Measurements from ENCODE around the gene TBCD.
"Not testable (repeated sequence)": the region's sequence is repeated elsewhere in the genome, so short reads cannot be mapped to it uniquely, and the experiment has no call there.

Gene TBCD

DNA sequence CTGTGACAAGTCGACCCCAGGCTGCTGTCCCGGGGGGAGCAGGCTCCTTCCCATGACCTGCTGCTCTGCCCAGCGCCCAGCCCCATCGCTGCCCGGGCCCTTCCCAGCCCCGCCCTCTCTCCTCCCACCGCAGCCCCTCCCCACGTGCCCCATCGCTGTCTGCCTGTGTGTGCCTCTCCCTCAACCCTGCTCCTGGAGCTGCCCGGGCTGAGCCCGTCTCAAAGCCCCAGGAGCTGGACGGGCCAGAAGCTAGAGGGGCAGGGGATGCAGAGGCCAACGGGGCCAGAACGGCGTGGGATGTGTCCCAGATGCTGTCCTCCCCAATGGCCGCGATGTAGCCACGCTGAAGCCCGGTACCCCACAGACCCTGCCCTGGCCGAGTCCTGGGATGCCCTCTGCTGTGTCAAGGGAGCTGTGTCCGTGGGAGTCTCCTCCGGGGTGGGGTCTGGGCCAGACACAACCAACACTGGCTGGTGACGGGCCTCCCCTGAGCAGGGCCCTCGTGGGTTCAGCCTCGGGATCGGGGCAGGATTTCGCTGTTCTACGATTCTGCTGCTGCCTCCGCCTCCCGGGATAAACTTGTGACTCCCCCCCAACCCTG, 206.2 kb downstream of the TBCD start:
- DNase-seq (ENCODE audit: low read depth), result no peak

- DNase-seq (ENCODE audit: low read depth), result no peak
Measured at GRCh38 chr17:82959242-82959930, 207.5 kb downstream of the TBCD start.

GRCh38 chr17:82959990-82960418, 208.1 kb downstream of the TBCD start:
- no peak for DNase-seq (ENCODE audit: low read depth)

DNA sequence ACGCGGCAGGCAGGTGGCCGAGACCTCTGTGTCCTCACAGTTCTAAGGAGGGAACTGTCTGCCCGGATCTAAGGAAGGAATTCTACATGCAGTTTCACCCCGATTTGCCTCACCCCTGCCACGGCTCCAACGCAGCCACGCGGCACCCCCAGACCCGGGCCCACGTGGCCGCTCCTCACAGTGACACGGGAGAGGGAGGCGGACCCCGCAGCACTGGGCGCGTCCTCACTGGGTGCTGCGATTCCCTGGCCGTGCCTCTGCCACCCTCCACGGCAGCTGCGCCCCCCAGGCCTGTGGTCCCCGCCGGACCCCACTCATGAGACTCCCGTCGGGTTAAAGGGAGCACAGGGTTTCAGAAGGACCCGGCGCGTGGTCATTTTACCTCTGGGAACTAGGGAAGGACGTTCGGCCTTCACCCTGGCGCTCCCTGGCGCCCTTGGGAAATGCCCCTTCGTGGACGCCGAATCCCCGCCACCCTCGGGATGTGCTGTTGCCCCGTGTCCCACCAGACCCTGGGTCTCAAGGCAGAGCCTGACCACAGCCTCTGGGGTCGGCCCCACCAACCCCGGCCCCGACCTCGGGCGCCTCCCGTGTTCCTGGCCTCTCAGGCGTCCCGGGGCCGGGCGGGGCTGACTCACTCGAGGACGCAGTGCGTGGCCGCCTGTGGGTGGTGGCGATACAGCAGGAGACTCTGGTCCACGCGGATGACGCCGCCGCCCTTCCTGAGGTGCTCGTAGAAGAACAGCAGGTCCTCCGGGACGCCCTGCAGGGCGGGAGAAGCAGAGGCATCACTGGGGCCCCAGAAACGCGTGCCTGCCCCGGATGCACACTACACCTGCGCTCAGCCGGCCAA, 208.8 kb downstream of the TBCD start:
- no peak for DNase-seq (ENCODE audit: low read depth)

DNA sequence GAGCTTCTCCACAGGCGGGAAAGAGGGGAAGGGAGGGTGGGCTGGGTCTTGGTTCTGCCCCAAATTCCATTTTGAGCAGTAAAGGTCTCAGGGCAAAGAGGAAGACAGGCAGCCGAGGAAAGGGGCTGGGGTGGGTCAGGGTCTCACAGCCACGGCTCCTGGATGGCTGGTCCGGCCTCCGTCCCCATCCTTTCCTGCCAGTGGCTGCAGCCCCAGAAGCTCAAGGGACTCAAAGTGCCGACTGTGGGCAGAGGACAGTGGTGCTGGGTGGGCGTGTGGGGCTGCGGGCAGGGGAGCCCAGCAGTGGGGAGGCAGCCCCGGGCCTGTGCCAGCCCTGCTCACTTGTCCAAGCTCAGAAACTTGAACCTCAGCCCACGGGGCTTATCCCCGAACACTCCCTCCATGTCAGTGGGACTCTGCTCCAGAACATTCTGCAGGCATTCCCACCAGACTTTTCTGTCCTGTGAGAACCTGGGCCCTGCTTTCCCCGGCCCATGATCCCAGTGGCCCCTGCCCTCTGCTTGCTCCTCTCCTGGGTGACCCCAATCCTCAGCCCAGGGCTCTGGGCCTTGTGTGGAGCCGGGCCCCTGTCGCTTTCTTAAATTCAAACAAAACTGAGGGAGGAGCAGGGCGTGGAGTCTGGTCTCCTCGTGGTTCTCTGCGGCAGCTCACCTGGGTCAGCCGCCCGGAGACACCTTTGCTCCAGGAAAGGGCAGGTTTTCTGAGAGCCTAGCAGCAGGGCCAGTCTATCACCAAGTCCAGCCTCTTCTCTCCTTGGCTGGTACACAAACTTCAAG, 209.7 kb downstream of the TBCD start:
- DNase-seq (ENCODE audit: low read depth), result no peak

DNA sequence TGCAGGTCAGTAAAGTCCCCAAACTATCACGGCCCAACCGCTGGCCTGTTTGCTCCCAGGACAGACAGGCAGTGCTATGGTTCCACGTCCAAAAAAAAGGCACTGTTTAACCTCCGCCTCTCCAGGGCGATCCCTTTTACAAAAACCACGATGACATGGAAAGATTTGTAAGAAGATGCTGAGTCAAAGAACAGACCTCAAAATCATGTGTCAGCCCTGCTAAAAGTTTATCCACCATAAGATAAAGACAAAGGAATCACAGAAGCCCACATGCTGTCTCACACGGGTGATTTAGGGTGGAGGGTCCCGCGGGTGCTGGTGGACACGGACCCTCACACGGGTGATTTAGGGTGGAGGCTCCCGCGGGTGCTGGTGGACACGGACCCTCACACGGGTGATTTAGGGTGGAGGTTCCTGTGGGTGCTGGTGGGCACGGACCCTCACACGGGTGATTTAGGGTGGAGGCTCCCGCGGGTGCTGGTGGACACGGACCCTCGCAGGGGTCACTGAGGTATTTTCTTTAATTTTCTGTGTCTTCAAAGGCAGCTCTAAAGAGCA, 210.4 kb downstream of the TBCD start:
- DNase-seq (ENCODE audit: low read depth), result no peak

- DNase-seq (ENCODE audit: low read depth), result peak; percentile 66
Measured at GRCh38 chr17:82963104-82963950, 211.5 kb downstream of the TBCD start.

DNA sequence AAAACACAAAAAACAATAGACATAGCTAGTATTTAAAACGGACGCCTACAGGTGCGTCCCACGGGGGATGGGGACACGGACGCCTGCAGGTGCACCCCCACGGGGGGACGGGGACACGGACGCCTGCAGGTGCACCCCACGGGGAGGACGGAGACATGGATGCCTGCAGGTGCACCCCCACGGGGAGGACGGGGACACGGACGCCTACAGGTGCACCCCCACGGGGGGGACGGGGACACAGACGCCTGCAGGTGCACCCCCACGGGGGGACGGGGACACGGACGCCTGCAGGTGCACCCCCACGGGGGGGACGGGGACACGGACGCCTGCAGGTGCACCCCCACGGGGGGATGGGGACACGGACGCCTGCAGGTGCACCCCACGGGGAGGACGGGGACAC, 212.6 kb downstream of the TBCD start:
- DNase-seq (ENCODE audit: low read depth), result not testable (repeated sequence)

- DNase-seq (ENCODE audit: low read depth), result no peak
Measured at GRCh38 chr17:82964851-82965341, 213.0 kb downstream of the TBCD start.

- no peak for DNase-seq (ENCODE audit: low read depth)
Measured at GRCh38 chr17:82965371-82965770, 213.5 kb downstream of the TBCD start.

DNA sequence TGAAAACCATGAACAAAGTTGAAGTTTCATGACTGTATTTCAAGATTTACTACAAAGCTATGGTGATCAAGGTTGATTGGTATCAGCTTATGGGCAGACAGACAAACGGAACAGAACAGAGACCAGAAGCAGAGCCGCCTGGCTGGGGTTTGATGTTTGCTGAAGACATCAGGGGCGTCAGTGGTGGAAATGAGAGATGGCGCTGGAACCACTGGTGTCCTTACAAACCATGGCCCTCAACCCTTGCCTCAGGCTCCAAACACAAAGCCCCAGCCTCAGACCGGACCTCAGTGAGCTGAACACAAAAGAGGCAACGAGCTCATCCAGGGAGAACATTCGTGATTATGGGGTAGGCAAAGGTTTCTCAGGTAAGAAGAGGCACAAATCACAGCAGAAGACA, 214.6 kb downstream of the TBCD start:
- DNase-seq (ENCODE audit: low read depth), result no peak

DNA sequence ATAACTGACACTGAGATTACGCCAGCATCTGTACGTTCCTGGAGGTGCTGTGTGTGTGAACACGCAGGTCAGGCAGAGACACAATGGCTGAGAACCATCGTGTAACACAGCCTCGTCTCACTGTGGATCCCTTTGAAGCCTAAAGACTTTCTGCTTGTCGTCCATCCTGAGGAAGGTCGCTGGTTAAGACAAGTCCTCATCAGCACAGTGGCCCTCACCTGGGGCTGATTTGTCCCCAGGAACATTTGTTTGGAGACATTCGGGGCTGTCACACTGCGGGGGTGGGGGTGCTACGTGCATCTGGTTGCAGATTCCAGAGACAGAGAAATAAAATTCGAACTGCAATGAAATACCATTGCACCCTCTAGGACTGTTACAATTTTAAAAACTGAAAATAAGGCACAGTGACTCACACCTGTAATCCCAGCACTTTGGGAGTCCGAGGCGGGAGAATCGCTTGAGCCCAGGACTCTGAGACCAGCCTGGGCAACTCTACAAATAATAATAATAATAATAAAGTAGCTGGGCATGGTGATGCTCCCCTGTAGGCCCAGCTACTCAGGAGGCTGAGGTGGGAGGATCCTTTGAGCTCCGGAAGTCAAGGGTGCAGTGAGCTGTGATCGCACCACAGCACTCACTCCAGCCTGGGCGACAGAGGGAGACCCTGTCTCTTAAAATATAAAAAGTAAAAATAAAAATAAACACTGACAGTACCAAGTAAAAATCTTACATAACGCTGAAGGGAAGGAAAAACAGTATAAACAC, 215.6 kb downstream of the TBCD start:
- DNase-seq (ENCODE audit: low read depth), result no peak

DNA sequence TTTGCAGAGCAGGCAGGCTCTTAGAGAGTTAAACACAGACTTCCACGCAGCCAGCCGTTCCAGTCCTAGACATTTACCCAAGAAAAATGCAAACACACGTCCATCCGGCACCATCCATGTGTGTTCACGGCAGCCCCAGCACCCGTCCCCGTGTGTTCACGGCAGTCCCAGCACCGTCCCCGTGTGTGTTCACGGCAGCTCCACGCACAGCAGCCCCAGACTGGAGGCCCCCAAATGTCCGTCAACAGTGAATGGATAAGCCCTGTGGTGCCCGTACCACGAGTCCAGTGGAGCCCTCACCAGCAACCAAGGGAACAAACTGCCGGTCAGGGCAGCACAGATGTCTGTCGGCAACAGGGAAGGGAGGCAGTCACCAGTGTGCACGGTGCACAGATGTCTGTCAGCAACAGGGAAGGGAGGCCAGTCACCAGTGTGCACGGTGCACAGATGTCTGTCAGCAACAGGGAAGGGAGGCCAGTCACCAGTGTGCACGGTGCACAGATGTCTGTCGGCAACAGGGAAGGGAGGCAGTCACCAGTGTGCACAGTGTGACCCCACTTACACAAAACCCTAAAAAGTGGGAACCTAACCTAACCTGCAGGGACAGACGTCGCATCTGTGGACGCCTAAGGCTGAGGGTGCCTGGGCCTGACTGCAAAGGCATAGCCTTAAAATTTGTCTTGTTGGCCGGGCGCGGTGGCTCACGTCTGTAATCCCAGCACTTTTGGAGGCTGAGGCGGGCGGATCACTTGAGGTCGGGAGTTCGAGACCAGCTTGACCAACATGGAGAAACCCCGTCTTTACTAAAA, 216.4 kb downstream of the TBCD start:
- not testable (repeated sequence) for DNase-seq (ENCODE audit: low read depth)

GRCh38 chr17:82970067-82970466, 218.2 kb downstream of the TBCD start:
- no peak for DNase-seq (ENCODE audit: low read depth)

DNA sequence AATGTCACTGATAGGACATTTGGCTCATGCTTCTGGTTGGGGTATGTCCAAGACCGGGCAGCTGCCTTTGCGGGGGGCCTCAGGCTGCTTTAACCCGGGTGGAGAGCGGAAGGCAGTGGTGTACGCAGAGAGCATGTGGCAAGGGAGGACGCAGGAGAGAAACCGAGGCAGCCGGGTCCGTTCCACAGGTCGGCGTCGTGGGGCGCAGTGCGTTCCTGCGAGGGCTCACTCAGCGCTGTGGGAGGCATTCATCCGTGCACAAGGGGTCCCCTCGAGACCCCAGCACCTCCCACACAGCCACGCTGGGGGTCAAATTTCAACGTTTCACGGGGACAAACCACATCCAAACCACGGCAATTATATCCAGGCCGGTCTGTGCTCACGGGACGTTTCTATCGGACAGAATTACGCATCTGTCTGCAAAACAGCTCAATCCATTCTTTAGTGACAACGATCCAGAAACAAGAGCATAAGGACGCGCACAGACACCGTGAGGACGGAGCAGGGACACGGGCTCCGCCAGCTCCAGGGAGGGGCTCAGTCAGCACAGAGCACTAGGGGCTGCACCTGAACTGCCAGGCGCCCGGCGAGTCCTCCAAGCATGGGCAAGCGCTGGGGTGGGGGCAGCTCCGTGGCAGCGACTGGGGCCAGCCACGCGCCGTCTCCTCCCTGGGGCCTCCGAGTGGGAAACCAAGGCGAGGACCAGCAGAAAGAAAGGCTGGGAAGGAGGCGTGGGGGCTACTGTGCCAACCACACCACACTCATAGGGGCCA, 219.1 kb downstream of the TBCD start:
- DNase-seq (ENCODE audit: low read depth), result no peak

GRCh38 chr17:82972836-82973372, 221.0 kb downstream of the TBCD start:
- no peak for DNase-seq (ENCODE audit: low read depth)

GRCh38 chr17:82973456-82974135, 221.7 kb downstream of the TBCD start:
- no peak for DNase-seq (ENCODE audit: low read depth)
